ENCODE measurements around the gene GRIK4.
A peak's percentile ranks its signal among the peaks of the same experiment; 100 is the strongest.

GRIK4 gene

DNA sequence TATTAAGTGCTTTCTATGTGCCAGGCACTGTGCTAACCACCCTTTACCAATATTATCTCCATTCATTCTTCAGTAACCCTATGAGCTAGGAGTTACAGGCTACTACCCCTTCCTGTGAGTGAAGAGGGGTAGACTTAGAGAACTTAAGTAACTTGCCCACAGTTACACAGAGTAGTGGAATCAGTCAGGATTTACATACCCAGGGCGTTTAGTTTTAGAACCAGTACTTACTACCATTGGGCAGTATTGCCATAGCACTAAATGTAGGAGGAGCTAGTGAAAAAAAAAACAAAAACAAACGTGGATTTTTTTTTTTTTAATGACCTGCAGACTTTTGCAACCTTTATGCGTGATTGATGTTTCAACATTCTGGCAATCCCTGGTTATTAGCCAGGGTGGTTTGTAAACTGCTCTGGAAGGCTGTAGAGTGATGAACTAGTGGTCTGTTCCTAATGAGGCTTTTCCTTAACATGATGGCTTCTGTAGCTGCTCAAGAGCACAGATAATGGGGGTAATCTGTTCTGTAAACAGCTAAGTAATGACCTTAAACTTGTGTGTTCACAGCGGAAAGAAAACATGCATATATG is 523.7 kb downstream of the GRIK4 start:
- peak; percentile 15 for DNase-seq

DNA sequence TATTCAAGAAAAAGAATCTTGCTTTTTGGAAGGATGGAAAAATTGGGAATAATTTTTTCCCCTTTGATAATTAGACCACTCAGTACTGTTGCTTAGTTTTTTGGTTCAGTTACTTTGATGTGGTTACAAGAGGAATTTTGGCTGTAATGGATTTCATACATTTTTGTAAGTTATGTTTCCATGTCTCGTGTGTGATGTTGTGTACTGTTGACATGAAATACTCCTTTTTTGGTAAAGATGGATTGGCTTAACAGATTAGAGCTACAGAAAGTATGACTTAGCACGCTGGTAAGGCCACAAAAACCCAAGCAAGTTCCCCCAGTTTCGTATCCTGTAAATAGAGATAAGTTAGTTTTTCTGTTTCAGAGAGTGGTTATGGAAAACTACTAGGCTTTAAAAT is 524.2 kb downstream of the GRIK4 start:
- DNase-seq, result no peak

DNA sequence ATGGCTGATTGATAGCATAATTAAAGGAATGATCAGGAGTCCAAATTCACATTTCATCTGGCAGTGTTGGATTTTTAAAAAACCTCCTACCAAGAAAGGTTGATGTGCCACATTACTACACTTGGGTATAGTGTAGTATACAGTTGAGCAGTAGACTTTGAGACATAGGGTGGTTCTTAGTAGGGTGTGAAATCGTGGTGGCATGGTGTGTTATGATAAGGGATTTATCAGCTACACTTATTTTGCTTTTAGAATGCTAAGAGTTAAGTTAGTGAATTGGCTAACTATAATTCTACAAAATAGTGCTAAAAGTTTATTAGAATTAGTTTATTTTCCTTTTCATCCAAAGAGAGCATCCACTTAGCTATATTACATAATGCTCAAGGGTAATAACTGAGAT is 525.5 kb downstream of the GRIK4 start:
- DNase-seq, result no peak

Measured in NCI-H748 treated with DMSO at 0.1 percent for 48 hours (cell line).